ENCODE data around the gene PHETA2. TPM values are rescaled to one million over a fixed set of nuclear protein-coding genes. Genes with fewer than 3 reads are reported as not detected.

PHETA2 gene
- total RNA-seq, 1 donor from 2014 or later, result 3.5 TPM

DNA sequence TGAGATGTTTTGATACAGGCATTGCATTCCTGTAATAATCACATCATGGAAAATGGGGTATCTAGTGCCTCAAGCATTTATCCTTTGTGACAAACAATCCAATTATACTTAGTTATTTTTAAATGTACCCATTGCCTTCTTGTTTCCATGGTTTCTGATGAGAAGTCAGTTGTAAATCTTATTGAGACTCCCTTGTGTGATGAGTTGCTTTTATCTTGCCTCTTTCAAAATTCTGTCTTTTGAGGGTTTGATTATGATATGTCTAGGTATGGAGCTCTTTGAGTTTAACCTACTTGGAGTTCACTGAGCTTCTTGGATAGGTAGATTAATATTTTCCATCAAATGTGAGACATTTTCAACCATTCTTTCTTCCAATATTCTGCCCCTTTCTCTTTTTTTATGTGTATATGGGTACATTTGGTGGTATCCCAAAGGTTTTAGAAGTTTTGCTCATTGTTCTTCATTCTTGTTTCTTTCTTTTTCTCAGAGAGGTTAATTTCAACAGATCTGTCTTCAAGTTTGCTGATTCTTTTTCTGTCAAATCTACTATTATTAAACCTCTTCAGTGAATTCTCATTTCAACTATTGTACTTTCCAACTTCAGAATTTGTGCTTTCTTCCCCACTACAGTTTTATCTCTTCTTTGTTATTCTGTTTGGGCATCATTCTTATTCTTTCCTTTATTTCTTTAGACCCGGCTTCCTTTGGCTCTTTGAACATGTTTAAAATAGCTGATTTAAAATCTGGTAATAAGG lies 17.1 kb upstream of the PHETA2 start:
- Mint-ChIP-seq H3K4me1 (ENCODE audit: unreplicated experiment) (no peaks in the 10 kb centered on the region), H3K27me3 (ENCODE audit: unreplicated experiment) (no peaks in the 10 kb centered on the region), H3K27ac (ENCODE audit: unreplicated experiment) (no peak overlapping the region), H3K36me3 (ENCODE audit: low read depth, unreplicated experiment) (peaks cover 20% of the 10 kb centered on the region), H3K4me3 (ENCODE audit: unreplicated experiment) (no peak overlapping the region), H3K9me3 (ENCODE audit: unreplicated experiment) (no peaks in the 10 kb centered on the region)
- DNase-seq (ENCODE audit: low spot score), result no peak
- TF ChIP-seq, protein P1, sequence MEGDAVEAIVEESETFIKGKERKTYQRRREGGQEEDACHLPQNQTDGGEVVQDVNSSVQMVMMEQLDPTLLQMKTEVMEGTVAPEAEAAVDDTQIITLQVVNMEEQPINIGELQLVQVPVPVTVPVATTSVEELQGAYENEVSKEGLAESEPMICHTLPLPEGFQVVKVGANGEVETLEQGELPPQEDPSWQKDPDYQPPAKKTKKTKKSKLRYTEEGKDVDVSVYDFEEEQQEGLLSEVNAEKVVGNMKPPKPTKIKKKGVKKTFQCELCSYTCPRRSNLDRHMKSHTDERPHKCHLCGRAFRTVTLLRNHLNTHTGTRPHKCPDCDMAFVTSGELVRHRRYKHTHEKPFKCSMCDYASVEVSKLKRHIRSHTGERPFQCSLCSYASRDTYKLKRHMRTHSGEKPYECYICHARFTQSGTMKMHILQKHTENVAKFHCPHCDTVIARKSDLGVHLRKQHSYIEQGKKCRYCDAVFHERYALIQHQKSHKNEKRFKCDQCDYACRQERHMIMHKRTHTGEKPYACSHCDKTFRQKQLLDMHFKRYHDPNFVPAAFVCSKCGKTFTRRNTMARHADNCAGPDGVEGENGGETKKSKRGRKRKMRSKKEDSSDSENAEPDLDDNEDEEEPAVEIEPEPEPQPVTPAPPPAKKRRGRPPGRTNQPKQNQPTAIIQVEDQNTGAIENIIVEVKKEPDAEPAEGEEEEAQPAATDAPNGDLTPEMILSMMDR (IDR thresholded peaks at IDR 0.05; ENCODE audit: unreplicated experiment), result no peak

- DNase-seq (ENCODE audit: low spot score), result no peak
- no peak overlapping the region for H3K27ac Mint-ChIP-seq (ENCODE audit: unreplicated experiment)
- H3K36me3 Mint-ChIP-seq (ENCODE audit: low read depth, unreplicated experiment), result peaks cover 26% of the 10 kb centered on the region
- H3K9me3 Mint-ChIP-seq (ENCODE audit: unreplicated experiment), result no peaks in the 10 kb centered on the region
- H3K4me1 Mint-ChIP-seq (ENCODE audit: unreplicated experiment), result peaks cover 5% of the 10 kb centered on the region
- H3K27me3 Mint-ChIP-seq (ENCODE audit: unreplicated experiment), result no peaks in the 10 kb centered on the region
- TF ChIP-seq, protein P1 (IDR thresholded peaks at IDR 0.05; ENCODE audit: unreplicated experiment), result no peak
- no peak overlapping the region for H3K4me3 Mint-ChIP-seq (ENCODE audit: unreplicated experiment)
Observed at GRCh38 chr22:42060489-42060888, 13.6 kb upstream of the PHETA2 start.

GRCh38 chr22:42061041-42061440 lies 13.0 kb upstream of the PHETA2 start:
- TF ChIP-seq, protein P1 (IDR thresholded peaks at IDR 0.05; ENCODE audit: unreplicated experiment), result no peak
- Mint-ChIP-seq H3K4me1 (ENCODE audit: unreplicated experiment) (peaks cover 5% of the 10 kb centered on the region), H3K4me3 (ENCODE audit: unreplicated experiment) (no peak overlapping the region), H3K27me3 (ENCODE audit: unreplicated experiment) (no peaks in the 10 kb centered on the region), H3K27ac (ENCODE audit: unreplicated experiment) (no peak overlapping the region), H3K36me3 (ENCODE audit: low read depth, unreplicated experiment) (peaks cover 29% of the 10 kb centered on the region), H3K9me3 (ENCODE audit: unreplicated experiment) (no peaks in the 10 kb centered on the region)
- no peak for DNase-seq (ENCODE audit: low spot score)

DNA sequence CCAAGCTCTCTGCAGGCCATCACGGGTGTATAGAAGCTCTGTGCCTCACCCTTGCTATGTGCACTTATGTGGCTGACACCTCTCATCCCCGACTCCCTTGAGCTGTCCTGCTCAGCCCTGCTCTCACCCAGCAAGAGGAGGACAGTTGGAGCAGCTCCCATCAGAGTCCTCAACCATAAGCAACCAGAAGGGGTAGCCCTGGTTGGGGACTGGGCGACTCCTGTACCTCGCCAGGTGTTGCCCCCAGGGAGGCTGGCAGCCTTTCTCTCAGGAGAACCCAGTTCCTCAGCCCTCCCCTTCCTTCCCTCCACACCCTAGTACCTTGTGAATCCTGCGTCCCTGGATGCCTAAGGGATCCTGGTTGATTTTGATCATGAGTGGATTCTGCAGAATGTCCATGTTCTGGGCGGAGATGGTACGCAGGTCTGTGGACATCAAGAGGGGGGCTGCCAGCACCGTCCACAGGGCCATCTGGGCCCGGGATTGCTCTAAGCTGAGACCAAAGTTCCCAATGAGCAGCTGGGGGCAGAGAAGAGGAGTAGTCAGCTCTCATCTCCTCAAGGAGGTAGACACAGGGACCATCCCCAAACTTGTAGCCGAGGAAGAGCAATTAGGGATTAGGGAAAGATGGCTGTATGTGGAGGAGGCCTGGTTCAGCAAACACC lies 11.4 kb upstream of the PHETA2 start:
- peaks cover 5% of the 10 kb centered on the region for H3K4me1 Mint-ChIP-seq (ENCODE audit: unreplicated experiment)
- no peak overlapping the region for H3K4me3 Mint-ChIP-seq (ENCODE audit: unreplicated experiment)
- no peak overlapping the region for H3K27ac Mint-ChIP-seq (ENCODE audit: unreplicated experiment)
- peaks cover 36% of the 10 kb centered on the region for H3K36me3 Mint-ChIP-seq (ENCODE audit: low read depth, unreplicated experiment)
- TF ChIP-seq, protein P1 (IDR thresholded peaks at IDR 0.05; ENCODE audit: unreplicated experiment), result no peak
- DNase-seq (ENCODE audit: low spot score), result no peak
- no peaks in the 10 kb centered on the region for H3K9me3 Mint-ChIP-seq (ENCODE audit: unreplicated experiment)
- no peaks in the 10 kb centered on the region for H3K27me3 Mint-ChIP-seq (ENCODE audit: unreplicated experiment)

DNA sequence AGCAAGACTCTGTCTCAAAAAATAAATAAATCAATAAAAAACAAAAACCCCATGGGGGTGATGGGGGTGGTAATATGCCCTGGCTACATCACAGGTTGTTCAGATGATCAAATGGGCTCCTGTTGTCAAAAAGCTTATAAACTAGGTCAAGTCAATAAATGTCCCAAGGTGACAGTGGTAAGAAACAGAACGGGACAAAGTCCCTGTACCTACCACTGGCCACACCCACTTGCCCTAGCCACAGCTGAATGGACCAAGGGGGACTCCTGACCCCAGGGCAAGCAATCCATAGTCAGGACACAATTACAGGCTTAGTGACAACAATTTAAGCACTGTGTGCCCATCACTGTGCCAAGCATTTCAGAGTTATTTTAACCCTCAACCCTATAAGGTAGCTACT lies 9.4 kb upstream of the PHETA2 start:
- peaks cover 24% of the 10 kb centered on the region for H3K36me3 Mint-ChIP-seq (ENCODE audit: low read depth, unreplicated experiment)
- H3K27ac Mint-ChIP-seq (ENCODE audit: unreplicated experiment), result no peak overlapping the region
- TF ChIP-seq, protein P1 (IDR thresholded peaks at IDR 0.05; ENCODE audit: unreplicated experiment), result no peak
- H3K27me3 Mint-ChIP-seq (ENCODE audit: unreplicated experiment), result no peaks in the 10 kb centered on the region
- H3K9me3 Mint-ChIP-seq (ENCODE audit: unreplicated experiment), result no peaks in the 10 kb centered on the region
- DNase-seq (ENCODE audit: low spot score), result no peak
- H3K4me3 Mint-ChIP-seq (ENCODE audit: unreplicated experiment), result no peak overlapping the region
- H3K4me1 Mint-ChIP-seq (ENCODE audit: unreplicated experiment), result peaks cover 5% of the 10 kb centered on the region

All from endothelial cell (in vitro differentiated cells).